ENCODE results near the gene ADAMTS8. TPM values are rescaled to one million over a fixed set of nuclear protein-coding genes. Genes with fewer than 3 reads are reported as not detected.

Gene ADAMTS8
- total RNA-seq, 1 donor from 2014 or later, result 0.13 TPM

DNA sequence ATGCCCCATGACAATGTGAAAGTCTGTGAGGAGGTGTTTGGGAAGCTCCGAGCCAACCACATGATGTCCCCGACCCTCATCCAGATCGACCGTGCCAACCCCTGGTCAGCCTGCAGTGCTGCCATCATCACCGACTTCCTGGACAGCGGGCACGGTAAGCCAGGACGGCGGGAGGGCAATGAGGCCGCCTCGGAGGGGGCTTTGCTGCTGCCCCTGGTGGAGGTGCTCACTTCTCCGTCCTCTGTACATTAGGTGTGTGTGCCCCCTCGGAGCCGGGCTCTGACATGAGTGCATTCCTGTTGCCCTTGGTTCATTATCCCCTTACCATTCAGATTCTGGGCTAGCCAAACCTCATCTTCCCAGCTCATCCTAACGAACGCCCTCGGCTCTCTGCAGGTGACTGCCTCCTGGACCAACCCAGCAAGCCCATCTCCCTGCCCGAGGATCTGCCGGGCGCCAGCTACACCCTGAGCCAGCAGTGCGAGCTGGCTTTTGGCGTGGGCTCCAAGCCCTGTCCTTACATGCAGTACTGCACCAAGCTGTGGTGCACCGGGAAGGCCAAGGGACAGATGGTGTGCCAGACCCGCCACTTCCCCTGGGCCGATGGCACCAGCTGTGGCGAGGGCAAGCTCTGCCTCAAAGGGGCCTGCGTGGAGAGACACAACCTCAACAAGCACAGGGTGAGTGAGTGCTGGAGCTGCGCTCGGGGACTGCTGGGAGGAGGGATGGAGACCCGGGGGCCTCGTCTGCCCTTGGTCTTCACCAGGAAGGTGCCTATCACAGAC, 33.9 kb upstream of the ADAMTS8 start:
- no peak for DNase-seq (ENCODE audit: low read depth)

DNA sequence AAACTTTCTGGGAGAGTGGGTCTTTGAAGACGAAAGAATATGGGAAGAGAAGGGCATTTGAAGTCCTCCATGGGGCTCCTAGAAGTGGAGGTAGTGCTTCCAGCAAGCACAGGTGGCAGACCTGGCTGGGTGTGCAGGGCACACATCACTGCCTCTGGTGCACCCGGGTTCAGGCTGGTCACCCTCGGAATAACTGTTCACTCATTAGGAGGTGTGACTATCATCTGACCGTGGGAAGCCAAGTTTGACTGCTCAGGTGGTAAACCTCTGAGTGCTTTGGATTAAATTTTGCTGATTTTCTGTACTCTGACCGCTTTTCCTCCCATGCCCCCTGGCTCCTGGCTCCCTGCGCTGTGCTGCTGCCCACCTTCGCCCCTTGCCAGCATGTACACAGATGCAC, 31.1 kb upstream of the ADAMTS8 start:
- no peak for DNase-seq (ENCODE audit: low read depth)

DNA sequence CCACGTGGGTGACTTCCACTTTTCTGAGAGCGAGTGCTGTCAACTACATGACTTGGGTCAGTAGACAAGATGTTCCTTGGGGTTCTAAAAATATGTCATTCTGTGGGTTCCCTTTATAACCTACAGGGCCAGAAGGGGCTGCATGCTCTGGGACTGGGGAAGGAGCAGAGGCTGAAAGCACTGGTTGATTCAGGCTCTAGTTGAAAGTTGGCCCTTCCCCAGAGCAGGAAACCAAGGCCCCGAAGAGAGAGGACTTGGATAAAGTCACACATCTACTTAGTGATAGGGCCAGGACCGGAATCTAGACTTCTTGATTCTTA, 30.0 kb upstream of the ADAMTS8 start:
- DNase-seq (ENCODE audit: low read depth), result no peak

DNA sequence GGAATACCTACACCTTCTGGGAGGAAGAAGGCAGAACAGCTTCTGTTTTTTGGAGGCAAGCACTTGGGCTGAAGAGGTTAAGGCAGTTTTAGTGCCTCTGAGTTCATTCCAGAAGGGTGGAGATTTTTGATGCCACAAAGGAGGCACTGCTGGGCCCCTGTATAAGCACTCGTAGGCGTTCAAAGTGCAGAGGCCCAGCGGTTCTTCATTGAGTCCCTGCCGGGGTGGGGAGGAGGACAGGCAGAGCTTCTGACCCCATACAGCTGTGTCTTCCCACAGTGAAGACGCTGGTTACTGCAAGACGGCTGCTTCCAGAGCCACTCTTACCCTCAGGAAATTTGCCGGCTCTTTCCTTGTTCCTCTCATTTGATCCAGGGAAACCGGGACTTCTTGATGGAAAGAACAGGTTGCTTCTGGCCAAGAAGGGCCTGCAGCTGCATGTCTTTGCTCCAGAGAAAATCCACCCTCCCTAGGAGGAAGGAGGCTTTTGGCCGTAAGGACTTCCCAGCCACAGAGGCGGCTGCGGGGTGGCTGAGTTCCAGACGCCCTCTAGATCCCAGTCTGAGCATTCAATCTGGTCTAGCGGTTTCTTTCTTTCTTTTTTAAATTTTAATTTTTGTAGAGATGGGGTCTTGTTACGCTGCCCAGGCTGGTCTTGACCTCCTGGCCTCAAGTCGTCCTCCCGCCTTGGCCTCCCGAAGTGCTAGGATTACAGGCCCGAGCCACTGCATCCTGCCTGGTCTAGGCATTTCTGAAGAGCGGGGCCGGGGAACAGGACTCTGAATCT, 29.4 kb upstream of the ADAMTS8 start:
- no peak for DNase-seq (ENCODE audit: low read depth)

DNA sequence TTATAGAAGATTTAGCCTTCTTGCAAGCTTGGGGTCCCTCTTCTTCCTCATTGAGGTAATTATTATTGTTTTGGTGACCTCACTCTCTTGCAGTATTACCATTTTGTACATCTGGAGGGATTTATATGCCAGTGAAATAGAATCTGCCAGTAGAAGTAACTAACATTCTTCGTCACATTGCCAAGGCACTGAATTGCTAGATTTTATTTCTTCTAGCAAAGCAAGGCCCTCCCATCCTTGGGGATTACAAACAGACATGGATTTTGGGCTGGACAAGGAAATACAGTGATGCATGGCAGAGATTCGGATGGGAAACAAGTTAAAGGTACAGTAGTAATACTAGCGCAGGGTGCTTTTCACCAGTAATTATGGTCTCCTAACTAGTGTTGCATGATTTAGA, 27.9 kb upstream of the ADAMTS8 start:
- no peak for DNase-seq (ENCODE audit: low read depth)

DNA sequence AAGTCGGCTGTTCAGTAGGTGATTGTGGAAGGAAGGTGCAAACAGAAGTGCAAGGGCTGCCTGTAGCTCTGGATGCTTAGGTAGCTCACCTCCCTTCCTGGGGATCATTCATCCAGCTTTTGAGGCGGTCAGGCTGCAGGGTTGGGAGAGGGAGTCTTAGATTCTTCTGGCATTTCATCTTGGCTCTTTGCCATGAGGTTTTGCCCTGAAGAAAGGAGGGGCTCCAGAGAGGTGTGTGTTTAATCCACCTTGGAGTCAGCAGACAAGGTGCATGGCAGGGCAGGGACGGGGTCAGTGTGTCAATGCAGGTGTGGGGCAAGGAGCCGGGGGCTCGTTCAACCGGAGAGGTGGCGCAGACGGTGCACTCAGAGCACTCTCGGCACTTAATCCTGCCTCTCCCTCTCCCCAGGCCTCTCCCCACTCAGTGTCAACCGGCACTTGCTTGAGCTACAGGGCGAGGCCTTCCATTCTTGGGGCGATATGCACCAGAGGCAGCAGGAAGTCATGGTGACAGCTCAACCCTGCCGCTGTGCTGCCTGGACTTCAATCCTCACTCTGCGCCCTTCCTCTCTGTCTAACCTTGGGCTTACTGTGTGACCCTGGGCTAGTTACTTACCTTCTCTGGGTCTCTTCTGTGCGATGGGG, 27.2 kb upstream of the ADAMTS8 start:
- DNase-seq (ENCODE audit: low read depth), result no peak

DNA sequence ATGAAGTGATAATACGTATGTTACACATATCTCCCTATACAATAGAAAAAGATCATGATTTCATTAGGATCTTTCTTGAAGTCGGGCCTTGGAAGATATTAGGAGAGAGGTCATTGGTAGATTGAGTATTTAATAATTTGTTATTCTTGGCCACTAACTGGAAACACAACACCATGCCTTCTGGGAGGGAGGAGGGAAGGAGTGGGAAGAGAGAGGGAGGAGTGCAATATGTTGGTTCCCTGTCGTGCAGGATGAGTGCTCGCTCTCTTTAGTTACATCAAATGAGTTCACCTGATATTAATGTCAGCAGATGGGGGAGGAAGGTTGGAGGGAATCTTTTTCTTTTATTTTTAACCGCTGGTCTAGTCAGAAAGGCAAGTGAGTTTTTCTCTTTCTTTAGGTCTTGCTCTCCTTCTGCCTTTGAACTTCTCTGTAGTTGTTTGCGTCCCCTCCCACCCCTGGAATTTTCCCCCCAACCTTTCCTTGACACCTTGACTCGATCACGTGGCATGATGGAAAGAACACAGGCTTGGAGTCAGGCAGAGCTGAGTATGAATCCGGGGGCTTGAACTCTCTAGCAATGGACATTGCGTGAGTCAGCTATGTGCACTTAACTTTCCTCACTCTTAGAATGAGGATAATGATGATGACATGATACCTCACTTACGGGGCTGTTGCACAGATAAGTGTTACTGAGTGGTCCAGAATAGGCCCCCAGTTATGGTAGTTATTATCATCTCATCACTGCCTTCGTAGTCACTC, 26.3 kb upstream of the ADAMTS8 start:
- DNase-seq (ENCODE audit: low read depth), result no peak

DNA sequence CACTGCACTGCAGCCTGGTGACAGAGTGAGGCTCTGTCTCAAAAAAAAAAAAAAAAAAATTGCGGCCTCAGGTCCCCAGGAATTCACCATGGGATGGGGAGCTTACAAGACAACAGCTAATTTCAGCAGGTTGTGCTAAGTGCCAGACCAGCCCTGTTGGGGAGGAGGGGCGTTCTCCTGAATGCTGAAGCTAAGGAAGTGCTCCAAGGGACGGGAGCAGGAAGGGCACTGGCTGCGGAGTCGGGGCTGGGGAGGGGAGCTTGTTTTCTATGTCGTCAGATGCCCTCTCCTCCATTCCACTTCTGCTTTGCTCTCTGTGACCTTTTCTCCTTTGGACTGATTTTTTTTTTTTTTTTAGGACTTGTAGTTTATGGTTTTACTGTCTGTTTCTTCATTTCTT, 24.5 kb upstream of the ADAMTS8 start:
- no peak for DNase-seq (ENCODE audit: low read depth)

DNA sequence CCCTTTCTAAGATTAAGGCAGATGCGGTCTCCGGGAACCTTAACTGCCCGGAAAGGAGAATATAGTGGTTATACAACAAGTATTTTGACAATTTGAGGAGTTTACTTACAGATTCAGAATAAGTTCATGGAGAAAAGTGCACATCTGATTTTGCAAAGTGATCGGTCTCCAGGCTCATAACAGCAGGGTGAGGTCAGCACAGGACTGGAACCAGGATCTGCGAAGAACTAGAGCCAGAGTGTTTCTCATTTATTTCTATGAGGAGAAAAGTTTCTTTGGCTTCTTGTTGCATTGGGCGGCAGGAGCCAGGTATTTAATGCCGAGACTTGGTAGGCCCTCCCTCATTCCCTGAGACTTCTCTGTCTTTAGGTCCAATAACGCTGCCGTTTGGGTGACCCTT, 23.8 kb upstream of the ADAMTS8 start:
- DNase-seq (ENCODE audit: low read depth), result no peak

DNA sequence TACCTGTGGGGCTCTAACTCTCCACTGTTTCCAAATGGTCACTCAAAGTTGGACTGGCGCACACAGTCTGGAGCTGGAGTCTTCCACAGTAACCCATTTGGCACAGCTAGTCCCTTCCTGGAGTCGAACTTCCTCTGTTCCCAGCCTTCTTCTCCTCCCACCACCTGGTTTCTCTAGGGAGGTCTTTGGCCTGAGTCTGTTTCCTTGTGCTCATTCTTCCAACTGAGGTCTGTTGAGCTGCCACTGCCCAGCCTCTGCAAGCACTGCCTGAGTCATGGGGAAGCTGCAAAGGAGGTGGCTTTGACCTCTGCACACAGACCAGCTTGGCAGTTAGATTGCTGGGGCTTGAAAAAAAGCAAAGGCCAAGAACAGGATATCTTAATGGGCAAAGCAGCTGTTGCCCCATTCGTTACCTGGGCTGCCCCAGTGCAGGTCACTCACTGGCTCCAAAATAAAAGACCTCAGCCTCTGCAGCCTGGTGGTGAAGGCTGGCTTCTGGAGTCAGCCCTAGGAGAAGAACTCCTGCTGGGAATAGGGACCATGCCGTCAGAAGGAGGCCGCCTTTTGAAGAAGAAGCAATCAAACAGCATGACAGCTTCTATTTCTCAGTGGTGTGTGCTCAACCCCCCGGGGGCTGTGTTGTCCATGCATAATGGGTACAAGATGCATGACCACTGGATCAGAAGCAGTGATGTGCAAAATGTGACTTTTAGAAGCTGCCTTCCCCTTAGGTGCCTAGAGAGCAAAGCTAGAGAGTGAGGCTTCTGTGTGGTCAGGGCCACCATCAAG, 23.0 kb upstream of the ADAMTS8 start:
- no peak for DNase-seq (ENCODE audit: low read depth)

DNA sequence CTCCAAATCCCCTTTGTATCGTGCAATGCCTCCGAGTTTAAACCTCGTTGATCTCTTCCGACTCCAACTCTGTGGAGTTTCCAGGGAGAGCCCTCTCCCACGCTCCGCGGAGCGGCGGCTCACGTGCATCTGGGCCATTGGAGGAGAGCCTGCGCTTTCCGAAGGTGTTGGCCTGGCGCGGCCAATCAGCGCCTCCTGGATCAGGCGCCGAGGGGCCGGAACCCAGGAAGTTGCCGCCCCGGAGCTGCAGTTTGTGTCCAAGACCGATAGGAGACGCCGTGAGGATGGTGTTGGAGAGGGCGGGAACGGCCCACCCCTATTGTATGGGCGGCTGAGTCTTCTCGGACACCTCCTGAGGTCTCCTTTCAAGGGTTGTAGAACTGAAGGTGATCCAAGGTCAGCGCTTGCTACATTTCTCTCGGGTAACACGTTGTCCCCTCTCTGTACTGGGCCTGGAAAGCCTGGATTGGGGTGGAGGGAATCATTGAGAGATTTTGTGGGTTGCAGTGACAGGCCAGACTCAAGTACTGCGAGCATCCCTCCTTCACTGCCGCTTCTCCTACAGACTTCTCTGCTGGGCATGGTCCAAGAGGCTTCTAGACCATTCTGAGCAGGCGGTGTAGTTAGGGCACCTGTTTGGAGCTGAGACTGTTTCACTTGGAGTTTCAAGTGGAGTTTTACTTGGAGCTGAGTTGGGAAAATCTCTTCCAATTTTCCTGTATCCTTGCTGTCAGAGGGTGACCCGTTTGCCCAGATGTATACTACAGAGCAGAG, 21.8 kb upstream of the ADAMTS8 start:
- DNase-seq (ENCODE audit: low read depth), result no peak

DNA sequence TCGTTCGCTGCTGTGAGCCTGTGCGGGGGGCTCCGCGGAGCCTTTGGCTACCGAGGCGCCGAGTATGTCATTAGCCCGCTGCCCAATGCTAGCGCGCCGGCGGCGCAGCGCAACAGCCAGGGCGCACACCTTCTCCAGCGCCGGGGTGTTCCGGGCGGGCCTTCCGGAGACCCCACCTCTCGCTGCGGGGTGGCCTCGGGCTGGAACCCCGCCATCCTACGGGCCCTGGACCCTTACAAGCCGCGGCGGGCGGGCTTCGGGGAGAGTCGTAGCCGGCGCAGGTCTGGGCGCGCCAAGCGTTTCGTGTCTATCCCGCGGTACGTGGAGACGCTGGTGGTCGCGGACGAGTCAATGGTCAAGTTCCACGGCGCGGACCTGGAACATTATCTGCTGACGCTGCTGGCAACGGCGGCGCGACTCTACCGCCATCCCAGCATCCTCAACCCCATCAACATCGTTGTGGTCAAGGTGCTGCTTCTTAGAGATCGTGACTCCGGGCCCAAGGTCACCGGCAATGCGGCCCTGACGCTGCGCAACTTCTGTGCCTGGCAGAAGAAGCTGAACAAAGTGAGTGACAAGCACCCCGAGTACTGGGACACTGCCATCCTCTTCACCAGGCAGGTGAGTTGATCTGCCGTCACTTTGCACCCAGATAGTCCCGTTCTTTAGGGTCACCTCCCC, 21.0 kb upstream of the ADAMTS8 start:
- no peak for DNase-seq (ENCODE audit: low read depth)

DNA sequence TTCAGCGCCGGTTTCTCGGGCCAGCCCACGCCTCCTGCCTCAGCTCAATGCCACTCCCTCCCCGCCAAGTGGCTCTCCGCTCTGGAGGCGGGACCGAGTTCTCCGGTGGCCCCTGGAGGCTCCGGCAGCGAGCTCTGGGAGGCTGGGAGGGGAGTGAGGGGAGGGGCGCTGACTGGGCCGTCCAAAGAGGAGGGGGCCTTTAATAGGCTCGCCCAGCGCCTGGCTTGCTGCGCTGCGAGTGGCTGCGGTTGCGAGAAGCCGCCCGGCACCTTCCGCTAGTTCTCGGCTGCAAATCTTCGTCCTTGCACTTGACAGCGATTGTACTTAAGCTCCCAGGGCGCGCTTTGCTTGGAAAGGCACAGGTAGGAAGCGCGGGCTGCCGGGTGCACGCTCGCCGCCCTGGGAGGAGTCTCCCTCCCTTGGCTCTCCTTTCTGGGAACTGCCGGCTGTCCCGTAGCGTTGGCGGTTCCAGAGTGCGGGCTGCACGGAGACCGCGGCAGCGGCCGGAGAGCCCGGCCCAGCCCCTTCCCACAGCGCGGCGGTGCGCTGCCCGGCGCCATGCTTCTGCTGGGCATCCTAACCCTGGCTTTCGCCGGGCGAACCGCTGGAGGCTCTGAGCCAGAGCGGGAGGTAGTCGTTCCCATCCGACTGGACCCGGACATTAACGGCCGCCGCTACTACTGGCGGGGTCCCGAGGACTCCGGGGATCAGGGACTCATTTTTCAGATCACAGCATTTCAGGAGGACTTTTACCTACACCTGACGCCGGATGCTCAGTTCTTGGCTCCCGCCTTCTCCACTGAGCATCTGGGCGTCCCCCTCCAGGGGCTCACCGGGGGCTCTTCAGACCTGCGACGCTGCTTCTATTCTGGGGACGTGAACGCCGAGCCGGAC, 20.3 kb upstream of the ADAMTS8 start, which contains the start of gene ADAMTS15:
ADAMTS15 (plus strand) TSS at position 230 of the 894 bp plus-strand sequence; CDS start at position 559, 329 bp downstream.
- peak; percentile 75 for DNase-seq (ENCODE audit: low read depth)

DNA sequence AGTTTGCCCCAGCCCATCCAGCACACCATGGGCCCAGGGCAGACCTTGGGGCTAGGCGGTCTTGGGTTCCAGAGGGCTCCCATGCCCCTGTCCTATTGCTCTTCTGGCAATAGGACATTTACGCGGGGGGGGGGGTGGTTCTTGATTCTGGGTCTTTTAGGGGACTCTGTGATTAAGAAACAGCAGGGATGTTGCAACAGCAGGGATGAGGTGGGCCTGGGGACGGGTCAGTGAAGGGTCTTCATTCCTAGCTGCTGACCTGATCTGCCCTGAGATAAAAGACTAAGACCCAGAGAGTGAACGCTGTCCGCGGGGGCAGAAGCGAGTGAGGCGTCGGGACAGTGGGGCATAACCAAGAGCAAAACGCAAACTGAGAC, 19.6 kb upstream of the ADAMTS8 start:
- no peak for DNase-seq (ENCODE audit: low read depth)

DNA sequence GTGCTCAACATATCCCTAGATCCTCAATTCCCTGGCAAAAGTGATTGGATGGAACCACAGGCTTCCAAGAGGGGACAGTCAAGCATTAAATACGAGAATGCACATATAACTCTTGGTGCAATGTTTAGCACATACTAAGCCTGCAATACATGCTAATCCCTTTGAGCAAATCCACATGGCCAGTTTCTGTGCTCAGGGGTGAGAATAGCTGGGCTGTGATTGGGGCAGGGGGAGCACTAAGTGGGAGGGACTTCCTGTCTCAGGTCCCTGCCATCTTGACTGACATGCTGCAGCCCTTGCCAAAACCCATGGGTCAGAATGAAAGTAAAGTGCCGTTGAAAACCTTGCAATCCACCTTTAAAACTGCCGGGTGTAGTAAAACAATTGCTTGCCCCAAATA, 17.4 kb upstream of the ADAMTS8 start:
- no peak for DNase-seq (ENCODE audit: low read depth)

DNA sequence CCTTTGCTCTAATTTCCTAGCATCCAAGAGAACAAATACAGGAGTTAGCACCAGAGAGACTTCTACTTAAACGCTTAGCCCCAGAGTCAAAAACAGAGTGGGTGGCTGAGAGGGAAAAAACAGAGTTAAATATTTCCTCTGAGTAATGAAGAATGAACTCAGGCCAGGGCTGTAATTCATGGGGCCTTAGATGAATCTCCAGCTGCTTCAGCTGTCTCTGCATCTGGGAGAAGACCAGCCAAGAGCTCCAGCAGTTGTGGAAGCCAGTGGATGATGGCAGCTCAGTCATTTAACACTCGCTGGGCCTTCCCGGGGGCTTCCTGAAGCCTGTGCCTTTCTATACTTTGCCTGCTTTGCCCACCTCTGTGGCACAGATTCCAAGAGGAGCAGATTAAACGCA, 14.3 kb upstream of the ADAMTS8 start:
- peak; percentile 84 for DNase-seq (ENCODE audit: low read depth)

DNA sequence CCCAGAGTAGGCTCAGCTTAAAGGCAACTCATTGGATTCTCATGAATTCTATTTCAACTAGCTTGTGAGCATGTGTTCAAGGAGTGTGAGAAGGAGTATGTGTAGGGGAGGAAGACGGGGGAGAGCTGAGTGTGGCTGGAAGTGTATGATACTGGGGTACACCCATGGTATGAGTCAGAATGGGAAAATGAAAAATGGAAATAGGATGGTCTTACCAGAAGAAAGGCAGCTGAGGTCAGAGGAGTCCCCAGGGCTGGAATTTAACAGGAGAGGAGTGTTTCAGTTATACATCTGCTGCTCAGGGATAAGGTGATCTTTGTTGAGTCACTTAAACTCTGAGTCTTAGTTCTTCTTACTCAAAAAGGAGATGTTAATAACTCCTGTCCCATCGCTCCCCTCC, 13.3 kb upstream of the ADAMTS8 start:
- DNase-seq (ENCODE audit: low read depth), result no peak

DNA sequence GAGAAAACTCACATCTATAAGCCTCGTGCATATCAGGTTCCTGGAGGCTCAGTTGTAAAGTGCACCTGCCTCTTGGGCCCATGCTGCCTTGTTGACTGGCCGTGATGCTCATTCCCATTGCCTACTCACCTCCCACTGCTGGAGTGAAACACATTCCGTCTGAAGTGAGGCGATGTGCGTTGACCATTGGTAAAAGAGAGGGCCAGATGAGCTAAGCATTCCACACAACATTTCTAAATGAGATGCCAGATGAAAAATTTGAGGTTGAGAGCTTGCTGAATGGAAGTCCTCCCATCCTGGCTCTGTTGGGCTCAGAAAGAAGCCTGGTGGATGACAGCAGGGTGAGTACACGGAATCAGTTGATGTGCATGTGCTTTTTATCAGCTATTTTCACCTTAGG, 11.5 kb upstream of the ADAMTS8 start:
- no peak for DNase-seq (ENCODE audit: low read depth)

All from myocyte (in vitro differentiated cells).